Left cardiac atrium (tissue), 4 donors: Measurements from ENCODE around the gene DDX47. TPM values are rescaled to one million over a fixed set of nuclear protein-coding genes. Genes with fewer than 3 reads are reported as not detected.
A peak's percentile ranks its signal among the peaks of the same experiment; 100 is the strongest.
"Not testable (repeated sequence)": the region's sequence is repeated elsewhere in the genome, so short reads cannot be mapped to it uniquely, and the experiment has no call there.

Experiments used
- ATAC-seq, 2 donors: fragments of 200-7000 bp; cut with Tn5 transposase; one replicate each; pipeline ENCODE4 v1.9.1; 2020; ENCODE audit warnings: mild to moderate bottlenecking in 2 of 2, moderate library complexity in 2 of 2
- DNase-seq: peaks from one replicate; pipeline ENCODE4 v3.0.0-alpha.2; 2020
- intact Hi-C, 2 donors: fragments of 100-400 bp; cut with DNase I; formaldehyde crosslinking; loops; one replicate each; pipeline versions ENCODE4 v1.14.1 to v1.15.1; 2022 to 2023
- total RNA-seq, 2 donors: library from RNA; stranded (reverse); fragmentation: NEBNext Ultra II Directional; extraction: Animal tissue kit (Norgen Biotek cat#: 25700); gene quantifications; one replicate each; pipeline ENCODE4 v1.2.1, GENCODE V29; 2021
- donor health status: DM: no; HTN: yes; CAD: no.
- donor health status: DM: no; HTN: yes; CAD: no; lungs with severe emphysema.
- donor health status: DM: yes; HTN: yes; CAD: no.
- donor health status: Dilated cardiomyopathy.

Gene DDX47
- total RNA-seq, 2 donors from 2014 or later: 29.7 to 31.6 TPM

- ATAC-seq: no peak
- no peak for DNase-seq
- intact Hi-C loops: no loop called here
Observed at GRCh38 chr12:12794686-12795085, 18.5 kb upstream of the DDX47 start.

GRCh38 chr12:12796171-12796570 lies 17.0 kb upstream of the DDX47 start:
- DNase-seq (no peak), ATAC-seq (no peak)
- intact Hi-C loops: no loop called here

GRCh38 chr12:12796928-12797793 lies 16.0 kb upstream of the DDX47 start:
- ATAC-seq: no peak
- no peak for DNase-seq
- intact Hi-C loops: no loop called here

GRCh38 chr12:12797794-12798152 lies 15.4 kb upstream of the DDX47 start:
- intact Hi-C loops: no loop called here
- ATAC-seq (no peak), DNase-seq (no peak)

- ATAC-seq (no peak), DNase-seq (no peak)
- intact Hi-C loops: no loop called here
Observed at GRCh38 chr12:12798480-12798879, 14.7 kb upstream of the DDX47 start.

GRCh38 chr12:12799163-12799920 lies 13.8 kb upstream of the DDX47 start:
- intact Hi-C loops: no loop called here
- ATAC-seq: no peak
- DNase-seq: no peak

- DNase-seq (no peak), ATAC-seq (peak in 1 of 2 donors; percentile 79)
- intact Hi-C loops: no loop called here
Observed at GRCh38 chr12:12800406-12801180, 12.6 kb upstream of the DDX47 start.

- ATAC-seq, DNase-seq, intact Hi-C loops: not testable (repeated sequence)
Observed at GRCh38 chr12:12801656-12802055, 11.5 kb upstream of the DDX47 start.

- intact Hi-C loops: no loop called here
- ATAC-seq: peak; percentile 59 to 90
- DNase-seq: peak; percentile 54
Observed at GRCh38 chr12:12803186-12803585, 10.0 kb upstream of the DDX47 start.

GRCh38 chr12:12804011-12804410 lies 9.1 kb upstream of the DDX47 start:
- intact Hi-C loops: no loop called here
- ATAC-seq: no peak
- no peak for DNase-seq

GRCh38 chr12:12804432-12804886 lies 8.7 kb upstream of the DDX47 start:
- DNase-seq (no peak), ATAC-seq (no peak)
- intact Hi-C loops: no loop called here

GRCh38 chr12:12806784-12807516 lies 6.2 kb upstream of the DDX47 start:
- ATAC-seq (no peak), DNase-seq (no peak)
- intact Hi-C loops: no loop called here

- ATAC-seq, DNase-seq, intact Hi-C loops: not testable (repeated sequence)
Observed at GRCh38 chr12:12807517-12807903, 5.6 kb upstream of the DDX47 start.

- intact Hi-C loops: no loop called here
- ATAC-seq: peak; percentile 60 to 64
- peak; percentile 65 for DNase-seq
Observed at GRCh38 chr12:12807970-12808702, 5.0 kb upstream of the DDX47 start.

- ATAC-seq (no peak), DNase-seq (no peak)
- intact Hi-C loops: no loop called here
Observed at GRCh38 chr12:12810553-12811021, 2.6 kb upstream of the DDX47 start.

- ATAC-seq (no peak), DNase-seq (no peak)
- intact Hi-C loops: no loop called here
Observed at GRCh38 chr12:12811343-12811742, 1.8 kb upstream of the DDX47 start.

GRCh38 chr12:12812174-12812573 lies 972 bp upstream of the DDX47 start:
- ATAC-seq (no peak), DNase-seq (no peak)
- intact Hi-C loops: no loop called here

GRCh38 chr12:12812618-12813119 lies 477 bp upstream of the DDX47 start:
- ATAC-seq (no peak), DNase-seq (no peak)
- intact Hi-C loops: no loop called here
